ENCODE results near the gene SCAPER.
A peak's percentile ranks its signal among the peaks of the same experiment; 100 is the strongest.

The SCAPER gene

DNA sequence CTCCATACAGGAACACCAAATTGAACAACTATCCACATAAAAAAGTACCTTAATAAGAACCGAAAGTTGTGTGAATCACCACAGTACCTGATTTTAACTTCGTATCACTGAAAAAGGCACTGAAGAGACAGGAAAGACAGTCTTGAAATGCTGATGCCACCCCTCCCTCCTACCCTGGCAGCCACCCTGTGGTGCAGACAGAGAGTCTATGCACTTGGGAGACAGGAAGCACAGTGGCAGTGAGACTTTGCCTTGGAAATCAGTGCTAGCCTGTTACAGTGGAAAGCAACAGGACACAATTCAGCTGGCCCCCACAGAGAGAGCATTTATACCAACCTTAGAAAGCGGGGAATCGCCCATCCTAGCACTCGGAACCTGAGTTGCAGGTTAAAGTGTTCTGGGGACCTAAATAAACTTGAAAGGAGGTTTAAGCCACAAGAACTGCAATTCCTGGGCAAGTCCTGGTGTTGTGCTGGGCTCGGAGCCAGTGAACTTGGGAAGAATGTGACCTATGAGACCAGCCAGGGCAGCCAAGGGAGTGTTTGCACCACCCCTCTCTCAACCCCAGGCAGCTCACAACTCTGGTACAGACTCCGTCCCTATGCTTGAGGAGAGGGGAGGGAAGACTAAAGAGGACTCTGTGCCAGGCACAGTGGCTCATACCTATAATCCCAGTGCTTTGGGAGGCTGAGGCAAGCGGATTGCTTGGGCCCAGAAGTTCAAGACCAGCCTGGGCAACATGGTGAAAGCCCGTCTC is 328.4 kb downstream of the SCAPER start:
- Histone ChIP-seq H3K27ac (ENCODE audit: low read depth, low read length) (no peak overlapping the region), H3K4me3 (ENCODE audit: low read depth in 1 of 2, low read length in 2 of 2) (peak overlapping the region; percentile 34 to 50)

DNA sequence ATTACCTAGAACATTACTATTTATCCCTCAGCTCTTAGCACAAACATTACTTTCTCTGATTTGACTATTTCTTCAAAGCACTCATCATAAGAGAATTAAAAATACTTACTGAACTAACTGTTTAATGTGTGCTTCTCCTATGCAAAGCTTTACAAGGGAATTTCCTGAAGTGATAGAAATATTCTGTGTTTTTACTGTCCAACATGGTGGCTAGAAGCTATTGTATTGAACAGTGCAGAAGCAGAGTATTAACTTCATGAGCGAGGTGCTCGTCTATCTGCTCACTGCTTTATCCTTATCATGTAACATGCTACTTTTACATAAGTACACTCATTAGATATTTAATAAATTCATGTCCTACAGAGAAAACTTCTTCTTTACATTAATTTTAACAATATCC is 329.5 kb downstream of the SCAPER start:
- Histone ChIP-seq H3K4me3 (ENCODE audit: low read depth in 1 of 2, low read length in 2 of 2) (peak overlapping the region in 1 of 2 donors; percentile 50), H3K27ac (ENCODE audit: low read depth, low read length) (no peak overlapping the region), H3K36me3 (ENCODE audit: control insufficient read depth in 1 of 2, insufficient read depth in 2 of 2, low read length in 2 of 2) (peaks cover 0 to under 1% of the 10 kb centered on the region in 2 donors), H3K9ac (ENCODE audit: low read depth in 1 of 2, low read length in 2 of 2) (no peak overlapping the region), H3K9me3 (ENCODE audit: control insufficient read depth in 1 of 2, low read length in 2 of 2) (no peaks in the 10 kb centered on the region), H3K27me3 (ENCODE audit: control insufficient read depth in 1 of 2, insufficient read depth in 2 of 2, low read length in 2 of 2) (no peaks in the 10 kb centered on the region), H3K4me1 (ENCODE audit: control insufficient read depth in 1 of 2, insufficient read depth in 2 of 2, low read length in 2 of 2) (peaks cover 16 to 23% of the 10 kb centered on the region in 2 donors)

More for the DNA sequence above, 328.4 kb downstream of the SCAPER start:
- Histone ChIP-seq H3K27me3 (ENCODE audit: control insufficient read depth in 1 of 2, insufficient read depth in 2 of 2, low read length in 2 of 2) (no peaks in the 10 kb centered on the region), H3K9me3 (ENCODE audit: control insufficient read depth in 1 of 2, low read length in 2 of 2) (peaks cover 4 to 6% of the 10 kb centered on the region in 2 donors), H3K4me1 (ENCODE audit: control insufficient read depth in 1 of 2, insufficient read depth in 2 of 2, low read length in 2 of 2) (peaks cover 14 to 23% of the 10 kb centered on the region in 2 donors), H3K9ac (ENCODE audit: low read depth in 1 of 2, low read length in 2 of 2) (peak overlapping the region in 1 of 2 donors; percentile 18), H3K36me3 (ENCODE audit: control insufficient read depth in 1 of 2, insufficient read depth in 2 of 2, low read length in 2 of 2) (no peaks in the 10 kb centered on the region)

DNA sequence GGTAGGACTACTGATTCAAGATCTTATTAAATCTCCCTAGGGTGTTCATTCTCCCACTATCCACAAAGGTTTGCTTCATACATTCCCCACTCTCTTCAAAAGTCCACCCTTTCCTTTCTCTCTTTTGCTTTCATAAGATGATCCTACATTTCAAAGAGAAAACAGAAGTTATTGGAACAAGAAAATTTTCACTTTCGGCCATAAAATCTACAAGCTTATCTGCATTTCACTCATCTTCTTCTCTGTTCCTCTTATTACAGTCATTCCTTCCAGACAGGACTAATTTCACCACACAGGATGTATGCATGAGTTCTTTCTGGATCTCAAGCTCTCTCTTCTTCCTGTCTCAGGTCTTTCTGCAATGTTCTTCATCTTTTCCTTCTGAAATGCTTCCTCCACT is 329.9 kb downstream of the SCAPER start:
- H3K27me3 ChIP-seq (ENCODE audit: control insufficient read depth in 1 of 2, insufficient read depth in 2 of 2, low read length in 2 of 2) = no peaks in the 10 kb centered on the region
- no peak overlapping the region for H3K9ac ChIP-seq (ENCODE audit: low read depth in 1 of 2, low read length in 2 of 2)
- H3K27ac ChIP-seq (ENCODE audit: low read depth, low read length) = no peak overlapping the region
- H3K36me3 ChIP-seq (ENCODE audit: control insufficient read depth in 1 of 2, insufficient read depth in 2 of 2, low read length in 2 of 2) = peaks cover 0 to 3% of the 10 kb centered on the region in 2 donors
- H3K4me1 ChIP-seq (ENCODE audit: control insufficient read depth in 1 of 2, insufficient read depth in 2 of 2, low read length in 2 of 2) = peaks cover 18 to 23% of the 10 kb centered on the region in 2 donors
- H3K9me3 ChIP-seq (ENCODE audit: control insufficient read depth in 1 of 2, low read length in 2 of 2) = no peaks in the 10 kb centered on the region
- peak overlapping the region in 1 of 2 donors; percentile 50 for H3K4me3 ChIP-seq (ENCODE audit: low read depth in 1 of 2, low read length in 2 of 2)

DNA sequence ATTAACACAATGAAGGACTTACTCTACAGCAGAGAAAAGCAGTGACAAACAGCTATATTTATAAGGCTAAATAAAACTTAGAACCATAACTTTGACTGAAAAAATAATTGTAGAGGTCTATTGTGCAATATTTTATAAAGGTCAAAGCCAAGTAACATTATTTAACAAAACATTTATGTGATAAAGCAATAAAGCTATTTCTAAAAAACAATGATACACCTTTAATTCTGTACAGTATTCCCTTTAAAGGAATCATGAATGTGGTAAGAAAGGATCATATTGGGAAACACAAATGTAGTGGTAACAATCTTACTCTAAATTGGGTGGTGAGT is 332.2 kb downstream of the SCAPER start:
- H3K36me3 ChIP-seq (ENCODE audit: control insufficient read depth in 1 of 2, insufficient read depth in 2 of 2, low read length in 2 of 2) = peaks cover 0 to 3% of the 10 kb centered on the region in 2 donors
- H3K4me3 ChIP-seq (ENCODE audit: low read depth in 1 of 2, low read length in 2 of 2) = no peak overlapping the region
- no peaks in the 10 kb centered on the region for H3K9me3 ChIP-seq (ENCODE audit: control insufficient read depth in 1 of 2, low read length in 2 of 2)
- no peak overlapping the region for H3K9ac ChIP-seq (ENCODE audit: low read depth in 1 of 2, low read length in 2 of 2)
- H3K4me1 ChIP-seq (ENCODE audit: control insufficient read depth in 1 of 2, insufficient read depth in 2 of 2, low read length in 2 of 2) = peaks cover 18 to 21% of the 10 kb centered on the region in 2 donors
- H3K27me3 ChIP-seq (ENCODE audit: control insufficient read depth in 1 of 2, insufficient read depth in 2 of 2, low read length in 2 of 2) = no peaks in the 10 kb centered on the region
- H3K27ac ChIP-seq (ENCODE audit: low read depth, low read length) = no peak overlapping the region

DNA sequence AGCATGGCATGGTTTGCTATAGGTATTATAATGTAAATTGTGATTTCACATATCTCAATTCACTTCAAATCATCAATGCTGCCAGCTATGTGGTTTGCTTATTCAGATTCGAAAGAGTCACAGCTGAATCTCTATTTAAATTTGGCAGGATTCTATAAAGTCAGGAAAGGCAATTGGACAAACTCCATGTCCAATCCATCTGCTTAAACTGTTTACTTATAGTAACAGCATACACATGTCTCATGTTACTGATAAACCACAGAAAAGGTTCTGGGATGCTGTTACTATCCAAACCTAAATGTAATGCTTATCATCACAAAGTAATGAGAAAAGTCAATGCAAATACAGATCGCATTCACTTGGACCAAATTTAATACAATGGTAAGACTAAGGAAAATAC is 338.9 kb downstream of the SCAPER start:
- Histone ChIP-seq H3K27ac (ENCODE audit: low read depth, low read length) (no peak overlapping the region), H3K36me3 (ENCODE audit: control insufficient read depth in 1 of 2, insufficient read depth in 2 of 2, low read length in 2 of 2) (peaks cover 0 to 3% of the 10 kb centered on the region in 2 donors), H3K9me3 (ENCODE audit: control insufficient read depth in 1 of 2, low read length in 2 of 2) (no peaks in the 10 kb centered on the region), H3K4me1 (ENCODE audit: control insufficient read depth in 1 of 2, insufficient read depth in 2 of 2, low read length in 2 of 2) (peaks cover 0 to 4% of the 10 kb centered on the region in 2 donors), H3K9ac (ENCODE audit: low read depth in 1 of 2, low read length in 2 of 2) (no peak overlapping the region), H3K27me3 (ENCODE audit: control insufficient read depth in 1 of 2, insufficient read depth in 2 of 2, low read length in 2 of 2) (no peaks in the 10 kb centered on the region), H3K4me3 (ENCODE audit: low read depth in 1 of 2, low read length in 2 of 2) (no peak overlapping the region)

DNA sequence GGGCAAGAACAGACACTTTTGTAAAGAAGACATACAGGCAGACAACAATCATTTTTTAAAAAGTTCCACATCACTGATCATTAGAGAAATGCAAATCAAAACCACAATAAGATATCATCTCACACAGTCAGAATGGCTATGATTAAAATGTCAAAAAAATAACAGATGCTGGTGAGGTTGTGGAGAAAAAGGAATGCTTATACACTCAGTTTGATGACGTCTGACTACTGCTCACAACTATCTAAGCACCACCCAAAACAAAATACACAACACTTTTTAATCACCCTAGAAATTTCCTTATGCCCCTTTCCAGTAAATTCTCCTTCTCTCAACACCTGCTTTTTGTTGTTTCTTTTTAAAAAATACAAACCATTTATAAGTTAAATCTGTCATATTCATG is 339.8 kb downstream of the SCAPER start:
- H3K4me1 ChIP-seq (ENCODE audit: control insufficient read depth in 1 of 2, insufficient read depth in 2 of 2, low read length in 2 of 2) = no peaks in the 10 kb centered on the region
- H3K36me3 ChIP-seq (ENCODE audit: control insufficient read depth in 1 of 2, insufficient read depth in 2 of 2, low read length in 2 of 2) = no peaks in the 10 kb centered on the region
- no peaks in the 10 kb centered on the region for H3K9me3 ChIP-seq (ENCODE audit: control insufficient read depth in 1 of 2, low read length in 2 of 2)
- no peak overlapping the region for H3K4me3 ChIP-seq (ENCODE audit: low read depth in 1 of 2, low read length in 2 of 2)
- no peak overlapping the region for H3K27ac ChIP-seq (ENCODE audit: low read depth, low read length)
- no peak overlapping the region for H3K9ac ChIP-seq (ENCODE audit: low read depth in 1 of 2, low read length in 2 of 2)
- H3K27me3 ChIP-seq (ENCODE audit: control insufficient read depth in 1 of 2, insufficient read depth in 2 of 2, low read length in 2 of 2) = no peaks in the 10 kb centered on the region

DNA sequence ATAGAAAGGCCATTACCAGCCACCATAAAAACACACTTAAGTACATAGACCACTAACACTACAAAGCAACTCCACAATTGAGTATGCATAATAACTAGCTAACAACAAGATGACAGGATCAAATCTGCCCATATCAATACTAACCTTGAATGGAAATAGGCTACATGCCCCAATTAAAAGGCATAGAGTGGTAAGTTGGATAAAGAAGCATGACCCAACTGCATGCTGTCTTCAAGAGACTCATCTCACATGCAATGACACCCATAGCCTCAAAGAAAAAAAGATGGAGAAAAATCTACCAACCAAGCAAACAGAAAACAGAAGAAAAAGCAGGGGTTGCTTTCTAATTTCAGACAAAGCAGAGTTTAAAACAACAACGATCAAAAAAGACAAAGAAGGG is 349.9 kb downstream of the SCAPER start:
- H3K27ac ChIP-seq (ENCODE audit: low read depth, low read length) = no peak overlapping the region
- no peak overlapping the region for H3K4me3 ChIP-seq (ENCODE audit: low read depth in 1 of 2, low read length in 2 of 2)
- H3K36me3 ChIP-seq (ENCODE audit: control insufficient read depth in 1 of 2, insufficient read depth in 2 of 2, low read length in 2 of 2) = no peaks in the 10 kb centered on the region
- no peaks in the 10 kb centered on the region for H3K27me3 ChIP-seq (ENCODE audit: control insufficient read depth in 1 of 2, insufficient read depth in 2 of 2, low read length in 2 of 2)
- H3K4me1 ChIP-seq (ENCODE audit: control insufficient read depth in 1 of 2, insufficient read depth in 2 of 2, low read length in 2 of 2) = no peaks in the 10 kb centered on the region
- H3K9ac ChIP-seq (ENCODE audit: low read depth in 1 of 2, low read length in 2 of 2) = no peak overlapping the region
- H3K9me3 ChIP-seq (ENCODE audit: control insufficient read depth in 1 of 2, low read length in 2 of 2) = peaks cover 0 to 2% of the 10 kb centered on the region in 2 donors

DNA sequence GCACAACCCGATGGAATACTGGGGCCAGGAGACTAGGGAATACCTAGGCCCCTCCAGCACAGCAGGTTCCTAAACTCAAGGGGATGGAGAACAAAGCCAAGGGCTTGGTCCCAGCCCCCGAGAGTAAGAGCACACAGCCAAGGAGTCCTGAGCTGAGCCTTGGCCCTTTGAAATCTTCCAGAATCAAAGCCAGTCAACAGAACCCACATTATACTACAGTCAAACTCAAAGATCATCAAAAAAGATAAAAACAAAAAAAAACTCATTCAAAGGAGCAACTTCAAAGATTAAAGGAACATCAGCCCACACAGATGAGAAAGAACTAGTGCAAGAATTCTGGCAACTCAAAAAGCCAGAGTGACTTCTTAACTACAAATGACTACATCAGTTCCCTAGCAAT is 351.6 kb downstream of the SCAPER start:
- Histone ChIP-seq H3K4me3 (ENCODE audit: low read depth in 1 of 2, low read length in 2 of 2) (no peak overlapping the region), H3K9ac (ENCODE audit: low read depth in 1 of 2, low read length in 2 of 2) (no peak overlapping the region), H3K9me3 (ENCODE audit: control insufficient read depth in 1 of 2, low read length in 2 of 2) (peaks cover 0 to 2% of the 10 kb centered on the region in 2 donors), H3K27me3 (ENCODE audit: control insufficient read depth in 1 of 2, insufficient read depth in 2 of 2, low read length in 2 of 2) (no peaks in the 10 kb centered on the region), H3K36me3 (ENCODE audit: control insufficient read depth in 1 of 2, insufficient read depth in 2 of 2, low read length in 2 of 2) (no peaks in the 10 kb centered on the region), H3K27ac (ENCODE audit: low read depth, low read length) (no peak overlapping the region), H3K4me1 (ENCODE audit: control insufficient read depth in 1 of 2, insufficient read depth in 2 of 2, low read length in 2 of 2) (no peaks in the 10 kb centered on the region)

DNA sequence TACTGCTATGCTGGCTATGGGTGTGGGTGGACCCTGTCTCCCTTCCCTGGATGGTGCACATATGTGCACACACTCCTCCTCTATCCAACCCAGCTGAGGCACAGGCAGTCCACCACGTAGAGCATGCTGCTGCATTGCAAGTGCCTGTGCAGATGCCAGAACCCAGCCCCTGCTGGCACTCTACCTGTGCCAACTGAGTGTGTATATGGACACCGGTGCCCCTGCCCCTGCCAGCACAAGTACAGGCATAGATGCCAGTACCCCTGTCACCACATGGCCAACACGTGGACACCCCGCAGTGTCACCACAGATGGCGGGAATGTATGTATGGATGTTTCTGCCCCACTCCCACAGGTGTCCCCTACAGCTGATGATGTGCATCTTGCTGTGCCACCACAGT is 352.0 kb downstream of the SCAPER start:
- Histone ChIP-seq H3K4me1 (ENCODE audit: control insufficient read depth in 1 of 2, insufficient read depth in 2 of 2, low read length in 2 of 2) (no peaks in the 10 kb centered on the region), H3K27ac (ENCODE audit: low read depth, low read length) (no peak overlapping the region), H3K4me3 (ENCODE audit: low read depth in 1 of 2, low read length in 2 of 2) (no peak overlapping the region), H3K9ac (ENCODE audit: low read depth in 1 of 2, low read length in 2 of 2) (no peak overlapping the region), H3K27me3 (ENCODE audit: control insufficient read depth in 1 of 2, insufficient read depth in 2 of 2, low read length in 2 of 2) (no peaks in the 10 kb centered on the region), H3K36me3 (ENCODE audit: control insufficient read depth in 1 of 2, insufficient read depth in 2 of 2, low read length in 2 of 2) (no peaks in the 10 kb centered on the region), H3K9me3 (ENCODE audit: control insufficient read depth in 1 of 2, low read length in 2 of 2) (peaks cover 0 to 2% of the 10 kb centered on the region in 2 donors)

DNA sequence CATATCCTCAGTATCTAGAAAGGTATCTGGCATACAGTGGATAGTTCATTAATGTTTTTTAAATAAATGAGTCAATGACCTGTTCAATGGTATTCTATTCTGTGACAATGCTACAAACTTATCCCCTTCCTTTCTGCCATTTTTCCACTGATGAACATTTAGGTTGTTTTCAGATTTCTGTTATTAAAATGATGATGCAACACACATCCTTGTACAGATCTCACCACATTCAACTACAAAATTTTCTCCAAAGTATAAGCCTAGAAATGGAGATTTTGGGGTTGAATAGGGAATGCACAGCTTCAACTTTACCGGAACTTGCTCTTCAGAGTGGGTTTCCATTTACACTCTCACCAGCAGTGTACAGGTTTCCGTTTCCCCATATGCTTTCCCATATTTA is 358.3 kb downstream of the SCAPER start:
- Histone ChIP-seq H3K9me3 (ENCODE audit: control insufficient read depth in 1 of 2, low read length in 2 of 2) (no peaks in the 10 kb centered on the region), H3K36me3 (ENCODE audit: control insufficient read depth in 1 of 2, insufficient read depth in 2 of 2, low read length in 2 of 2) (no peaks in the 10 kb centered on the region), H3K27ac (ENCODE audit: low read depth, low read length) (no peak overlapping the region), H3K4me3 (ENCODE audit: low read depth in 1 of 2, low read length in 2 of 2) (no peak overlapping the region), H3K27me3 (ENCODE audit: control insufficient read depth in 1 of 2, insufficient read depth in 2 of 2, low read length in 2 of 2) (no peaks in the 10 kb centered on the region), H3K9ac (ENCODE audit: low read depth in 1 of 2, low read length in 2 of 2) (no peak overlapping the region), H3K4me1 (ENCODE audit: control insufficient read depth in 1 of 2, insufficient read depth in 2 of 2, low read length in 2 of 2) (no peaks in the 10 kb centered on the region)
